ENCODE results near the gene CALCOCO2. TPM values are rescaled to one million over a fixed set of nuclear protein-coding genes. Genes with fewer than 3 reads are reported as not detected.
"Not testable (repeated sequence)": the region's sequence is repeated elsewhere in the genome, so short reads cannot be mapped to it uniquely, and the experiment has no call there.

The CALCOCO2 gene
- total and polyA plus RNA-seq, 2 experiments from 2014 or later = 14.4 to 16.3 TPM

DNA sequence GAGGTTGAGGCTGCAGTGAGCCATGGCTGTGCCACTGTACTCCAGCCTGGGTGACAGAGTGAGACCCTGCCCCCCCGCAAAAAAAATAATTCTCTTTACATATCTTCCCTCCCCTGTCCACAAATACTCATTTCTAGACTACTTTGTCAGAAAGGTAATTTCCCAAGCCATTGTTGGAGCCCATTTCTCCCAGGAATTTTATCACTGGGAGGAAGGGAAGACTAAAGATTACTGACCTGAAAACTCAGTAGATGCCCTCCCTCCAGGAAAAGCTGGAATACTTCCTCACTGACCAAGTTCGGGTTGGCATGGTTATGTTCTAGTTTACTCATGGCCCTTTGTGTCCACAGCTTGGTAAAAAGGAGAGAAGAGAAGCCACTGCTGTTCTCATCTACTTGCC, 4.1 kb downstream of the CALCOCO2 start:
- no peaks in the 10 kb centered on the region for H3K79me2 ChIP-seq (replicated peaks; ENCODE audit: insufficient read depth)
- H3K27ac ChIP-seq (ENCODE audit: low read depth) = no peak overlapping the region
- TF ChIP-seq STAT1 (IDR thresholded peaks at IDR 0.05; ENCODE audit: unreplicated experiment) (no peak), EZH2 (IDR thresholded peaks at IDR 0.05; ENCODE audit: low read depth, unreplicated experiment) (no peak), CREB1 (CRISPR knock-in tag; IDR thresholded peaks at IDR 0.05; ENCODE audit: low read depth) (no peak), EZH2phosphoT487 (IDR thresholded peaks at IDR 0.05; ENCODE audit: unreplicated experiment) (no peak), NANOG (IDR thresholded peaks at IDR 0.05; ENCODE audit: borderline replicate concordance) (no peak), ZNF331 (CRISPR knock-in tag; IDR thresholded peaks at IDR 0.05; ENCODE audit: low read depth) (no peak)
- no peaks in the 10 kb centered on the region; the same call in 1 of the 2 replicates for H4K20me1 ChIP-seq (replicated peaks; ENCODE audit: insufficient read depth)
- H3K36me3 ChIP-seq (ENCODE audit: insufficient read depth) = no peaks in the 10 kb centered on the region
- H3K36me3 Mint-ChIP-seq (ENCODE audit: low read depth) = no peaks in the 10 kb centered on the region
- DNase-seq (ENCODE audit: low spot score) (no peak), ATAC-seq (no peak)
- no peaks in the 10 kb centered on the region for H3K27me3 Mint-ChIP-seq (ENCODE audit: insufficient read depth, low read depth, poor library complexity)
- no peak overlapping the region for H3K4me3 ChIP-seq
- no peak overlapping the region for H3K4me2 ChIP-seq
- no peaks in the 10 kb centered on the region for H3K9me2 ChIP-seq (ENCODE audit: insufficient read depth)
- H3K9me3 Mint-ChIP-seq = no peaks in the 10 kb centered on the region
- no peaks in the 10 kb centered on the region for H3F3A ChIP-seq (replicated peaks; ENCODE audit: low read depth)
- no peak overlapping the region for H3K27ac Mint-ChIP-seq
- no peak overlapping the region for H2AFZ ChIP-seq
- H3K4me1 Mint-ChIP-seq = peaks cover 3% of the 10 kb centered on the region; the same call in 2 of the 3 replicates
- H3K4me1 ChIP-seq (ENCODE audit: insufficient read depth) = peaks cover 3% of the 10 kb centered on the region; the same call in 1 of the 2 replicates
- no peaks in the 10 kb centered on the region for H3K27me3 ChIP-seq (ENCODE audit: insufficient read depth)
- no peak overlapping the region for H3K4me3 Mint-ChIP-seq

DNA sequence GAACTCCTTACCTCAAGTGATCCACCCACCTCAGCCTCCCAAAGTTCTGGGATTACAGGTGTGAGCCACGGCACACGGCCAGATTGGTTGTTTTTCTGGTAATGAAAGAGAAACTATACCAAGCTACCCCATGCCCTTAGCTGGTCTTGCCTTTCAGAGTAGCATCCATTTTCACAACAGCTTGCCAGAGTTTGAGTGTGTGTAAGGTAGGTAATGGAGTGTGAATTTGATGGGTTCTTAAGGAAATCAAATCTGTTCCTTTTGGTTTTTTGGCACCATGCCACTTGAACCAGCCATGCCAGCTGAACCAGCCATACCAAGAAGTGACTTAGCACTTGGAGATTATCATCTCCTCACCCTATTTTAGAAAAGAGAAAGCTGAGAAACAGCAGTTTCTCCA, 5.1 kb downstream of the CALCOCO2 start:
- TF ChIP-seq POLR2AphosphoS5 (IDR thresholded peaks at IDR 0.05; ENCODE audit: low read depth) (no peak), EZH2phosphoT487 (IDR thresholded peaks at IDR 0.05; ENCODE audit: unreplicated experiment) (no peak), EZH2 (IDR thresholded peaks at IDR 0.05; ENCODE audit: low read depth, unreplicated experiment) (no peak), REST (IDR thresholded peaks at IDR 0.05; ENCODE audit: unreplicated experiment) (no peak), ZNF331 (CRISPR knock-in tag; IDR thresholded peaks at IDR 0.05; ENCODE audit: low read depth) (no peak), CTCF (conservative IDR thresholded peaks at IDR 0.05; ENCODE audit: low read depth in 2 of 2) (no peak), JUNB (IDR thresholded peaks at IDR 0.05; ENCODE audit: unreplicated experiment) (no peak)
- TF ChIP-seq, protein P1, sequence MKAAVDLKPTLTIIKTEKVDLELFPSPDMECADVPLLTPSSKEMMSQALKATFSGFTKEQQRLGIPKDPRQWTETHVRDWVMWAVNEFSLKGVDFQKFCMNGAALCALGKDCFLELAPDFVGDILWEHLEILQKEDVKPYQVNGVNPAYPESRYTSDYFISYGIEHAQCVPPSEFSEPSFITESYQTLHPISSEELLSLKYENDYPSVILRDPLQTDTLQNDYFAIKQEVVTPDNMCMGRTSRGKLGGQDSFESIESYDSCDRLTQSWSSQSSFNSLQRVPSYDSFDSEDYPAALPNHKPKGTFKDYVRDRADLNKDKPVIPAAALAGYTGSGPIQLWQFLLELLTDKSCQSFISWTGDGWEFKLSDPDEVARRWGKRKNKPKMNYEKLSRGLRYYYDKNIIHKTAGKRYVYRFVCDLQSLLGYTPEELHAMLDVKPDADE (IDR thresholded peaks at IDR 0.05) = no peak
- no peaks in the 10 kb centered on the region for H3K79me2 ChIP-seq (replicated peaks; ENCODE audit: insufficient read depth)
- H3K27ac Mint-ChIP-seq = no peak overlapping the region
- H3K4me3 ChIP-seq = no peak overlapping the region
- H3K36me3 ChIP-seq (ENCODE audit: insufficient read depth) = no peaks in the 10 kb centered on the region
- H3K27ac ChIP-seq (ENCODE audit: low read depth) = no peak overlapping the region
- H3K9me3 Mint-ChIP-seq = no peaks in the 10 kb centered on the region
- H3F3A ChIP-seq (replicated peaks; ENCODE audit: low read depth) = no peaks in the 10 kb centered on the region
- no peaks in the 10 kb centered on the region for H3K9me2 ChIP-seq (ENCODE audit: insufficient read depth)
- H4K20me1 ChIP-seq (replicated peaks; ENCODE audit: insufficient read depth) = no peaks in the 10 kb centered on the region; the same call in 1 of the 2 replicates
- peaks cover 3% of the 10 kb centered on the region; the same call in 1 of the 2 replicates for H3K4me1 ChIP-seq (ENCODE audit: insufficient read depth)
- H3K4me3 Mint-ChIP-seq = no peak overlapping the region
- H3K27me3 Mint-ChIP-seq (ENCODE audit: insufficient read depth, low read depth, poor library complexity) = no peaks in the 10 kb centered on the region
- no peaks in the 10 kb centered on the region for H3K27me3 ChIP-seq (ENCODE audit: insufficient read depth)
- peaks cover 3% of the 10 kb centered on the region; the same call in 2 of the 3 replicates for H3K4me1 Mint-ChIP-seq
- H3K36me3 Mint-ChIP-seq (ENCODE audit: low read depth) = no peaks in the 10 kb centered on the region
- no peak overlapping the region for H3K4me2 ChIP-seq
- no peak overlapping the region for H2AFZ ChIP-seq
- no peak for DNase-seq (ENCODE audit: low spot score)
- ATAC-seq = no peak

DNA sequence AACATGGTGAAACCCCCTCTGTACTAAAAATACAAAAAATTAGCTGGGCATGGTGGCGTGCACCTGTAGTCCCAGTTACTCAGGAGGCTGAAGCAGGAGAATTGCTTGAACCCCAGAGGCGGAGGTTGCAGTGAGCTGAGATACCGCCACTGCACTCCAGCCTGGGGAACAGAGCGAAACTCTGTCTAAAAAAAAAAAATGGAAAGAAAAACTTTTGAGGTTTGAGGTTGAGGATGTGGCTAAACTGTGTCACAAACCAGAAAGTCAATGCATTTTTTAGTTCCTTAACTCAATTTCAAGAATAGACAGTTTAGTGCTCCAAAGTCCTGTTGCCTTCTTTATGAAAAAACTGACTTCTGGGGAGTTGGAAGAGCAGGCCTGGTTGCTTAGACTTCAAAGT, 6.6 kb downstream of the CALCOCO2 start:
- not testable (repeated sequence) for H3K4me3 ChIP-seq; H3K4me3 Mint-ChIP-seq; H3K79me2 ChIP-seq (replicated peaks; ENCODE audit: insufficient read depth); H3K9me2 ChIP-seq (ENCODE audit: insufficient read depth); H3K36me3 Mint-ChIP-seq (ENCODE audit: low read depth); H3K27me3 Mint-ChIP-seq (ENCODE audit: insufficient read depth, low read depth, poor library complexity); H3F3A ChIP-seq (replicated peaks; ENCODE audit: low read depth); DNase-seq (ENCODE audit: low spot score); H3K36me3 ChIP-seq (ENCODE audit: insufficient read depth); H2AFZ ChIP-seq; H3K27ac ChIP-seq (ENCODE audit: low read depth); ATAC-seq; H3K27me3 ChIP-seq (ENCODE audit: insufficient read depth); H3K4me1 ChIP-seq (ENCODE audit: insufficient read depth); H3K4me1 Mint-ChIP-seq; H4K20me1 ChIP-seq (replicated peaks; ENCODE audit: insufficient read depth); H3K4me2 ChIP-seq; H3K27ac Mint-ChIP-seq; H3K9me3 Mint-ChIP-seq
